Measurements from ENCODE around the gene TTC12.

DNA sequence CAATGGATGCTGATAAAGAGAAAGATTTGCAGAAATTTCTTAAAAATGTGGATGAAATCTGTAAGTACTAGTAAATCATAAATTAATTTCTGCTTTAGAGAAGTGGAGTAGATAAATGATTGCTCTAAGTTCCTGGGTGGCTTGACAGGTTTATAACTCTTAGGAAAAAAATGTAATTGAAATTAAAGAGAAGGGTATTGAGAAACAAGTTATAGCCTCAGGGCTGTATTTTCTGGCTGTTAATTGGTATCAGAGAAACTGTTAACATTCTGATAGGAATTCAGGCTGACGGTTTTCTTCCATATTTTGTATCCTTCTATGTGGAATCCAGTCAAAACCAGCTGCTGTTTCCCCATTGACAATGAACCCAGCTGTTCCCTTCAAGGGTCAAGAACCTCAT, 1.9 kb downstream of the TTC12 start:
- TF ChIP-seq, protein P1, sequence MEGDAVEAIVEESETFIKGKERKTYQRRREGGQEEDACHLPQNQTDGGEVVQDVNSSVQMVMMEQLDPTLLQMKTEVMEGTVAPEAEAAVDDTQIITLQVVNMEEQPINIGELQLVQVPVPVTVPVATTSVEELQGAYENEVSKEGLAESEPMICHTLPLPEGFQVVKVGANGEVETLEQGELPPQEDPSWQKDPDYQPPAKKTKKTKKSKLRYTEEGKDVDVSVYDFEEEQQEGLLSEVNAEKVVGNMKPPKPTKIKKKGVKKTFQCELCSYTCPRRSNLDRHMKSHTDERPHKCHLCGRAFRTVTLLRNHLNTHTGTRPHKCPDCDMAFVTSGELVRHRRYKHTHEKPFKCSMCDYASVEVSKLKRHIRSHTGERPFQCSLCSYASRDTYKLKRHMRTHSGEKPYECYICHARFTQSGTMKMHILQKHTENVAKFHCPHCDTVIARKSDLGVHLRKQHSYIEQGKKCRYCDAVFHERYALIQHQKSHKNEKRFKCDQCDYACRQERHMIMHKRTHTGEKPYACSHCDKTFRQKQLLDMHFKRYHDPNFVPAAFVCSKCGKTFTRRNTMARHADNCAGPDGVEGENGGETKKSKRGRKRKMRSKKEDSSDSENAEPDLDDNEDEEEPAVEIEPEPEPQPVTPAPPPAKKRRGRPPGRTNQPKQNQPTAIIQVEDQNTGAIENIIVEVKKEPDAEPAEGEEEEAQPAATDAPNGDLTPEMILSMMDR (IDR thresholded peaks at IDR 0.05): no peak
- no peak for TF ChIP-seq GABPA (IDR thresholded peaks at IDR 0.05; ENCODE audit: low read depth)
- TF ChIP-seq NRF1 (IDR thresholded peaks at IDR 0.05; ENCODE audit: low read depth, low read length): no peak
- TF ChIP-seq POLR2AphosphoS5 (IDR thresholded peaks at IDR 0.05; ENCODE audit: low read depth, low read length): no peak
- TF ChIP-seq, protein P2, sequence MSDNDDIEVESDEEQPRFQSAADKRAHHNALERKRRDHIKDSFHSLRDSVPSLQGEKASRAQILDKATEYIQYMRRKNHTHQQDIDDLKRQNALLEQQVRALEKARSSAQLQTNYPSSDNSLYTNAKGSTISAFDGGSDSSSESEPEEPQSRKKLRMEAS (IDR thresholded peaks at IDR 0.05; ENCODE audit: low read depth): no peak
- TF ChIP-seq RFX5 (IDR thresholded peaks at IDR 0.05; ENCODE audit: low read length): no peak
- no peak for TF ChIP-seq MEF2A (IDR thresholded peaks at IDR 0.05; ENCODE audit: borderline replicate concordance, low read depth)
- no peak for TF ChIP-seq RXRA (IDR thresholded peaks at IDR 0.05; ENCODE audit: borderline replicate concordance, low read depth)
- no peak for TF ChIP-seq JUND (IDR thresholded peaks at IDR 0.05)
- TF ChIP-seq NFIC (IDR thresholded peaks at IDR 0.05; ENCODE audit: borderline replicate concordance): no peak
- TF ChIP-seq, protein P3, sequence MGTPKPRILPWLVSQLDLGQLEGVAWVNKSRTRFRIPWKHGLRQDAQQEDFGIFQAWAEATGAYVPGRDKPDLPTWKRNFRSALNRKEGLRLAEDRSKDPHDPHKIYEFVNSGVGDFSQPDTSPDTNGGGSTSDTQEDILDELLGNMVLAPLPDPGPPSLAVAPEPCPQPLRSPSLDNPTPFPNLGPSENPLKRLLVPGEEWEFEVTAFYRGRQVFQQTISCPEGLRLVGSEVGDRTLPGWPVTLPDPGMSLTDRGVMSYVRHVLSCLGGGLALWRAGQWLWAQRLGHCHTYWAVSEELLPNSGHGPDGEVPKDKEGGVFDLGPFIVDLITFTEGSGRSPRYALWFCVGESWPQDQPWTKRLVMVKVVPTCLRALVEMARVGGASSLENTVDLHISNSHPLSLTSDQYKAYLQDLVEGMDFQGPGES (IDR thresholded peaks at IDR 0.05; ENCODE audit: low read depth, low read length): no peak
- TF ChIP-seq, protein P4, sequence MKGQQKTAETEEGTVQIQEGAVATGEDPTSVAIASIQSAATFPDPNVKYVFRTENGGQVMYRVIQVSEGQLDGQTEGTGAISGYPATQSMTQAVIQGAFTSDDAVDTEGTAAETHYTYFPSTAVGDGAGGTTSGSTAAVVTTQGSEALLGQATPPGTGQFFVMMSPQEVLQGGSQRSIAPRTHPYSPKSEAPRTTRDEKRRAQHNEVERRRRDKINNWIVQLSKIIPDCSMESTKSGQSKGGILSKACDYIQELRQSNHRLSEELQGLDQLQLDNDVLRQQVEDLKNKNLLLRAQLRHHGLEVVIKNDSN (IDR thresholded peaks at IDR 0.05; ENCODE audit: borderline replicate concordance, low read depth): no peak
- TF ChIP-seq ELF1 (IDR thresholded peaks at IDR 0.05): no peak
